GM23338 (cell line): ENCODE results near the gene ICA1L. TPM values are rescaled to one million over a fixed set of nuclear protein-coding genes. Genes with fewer than 3 reads are reported as not detected.
A peak's percentile ranks its signal among the peaks of the same experiment; 100 is the strongest.
"Not testable (repeated sequence)": the region's sequence is repeated elsewhere in the genome, so short reads cannot be mapped to it uniquely, and the experiment has no call there.

Experiments
- ATAC-seq: fragments of 200-7000 bp; cut with Tn5 transposase; 3 replicates; pipeline ENCODE4 v1.9.1; 2020
- DNase-seq: peaks from one replicate; pipeline ENCODE4 v3.0.0-alpha.2; 2015; ENCODE audit warnings: low spot score
- H2AFZ ChIP-seq: fragments of 200-600 bp; sonication (generic); 2 replicates; pipeline ENCODE4 v1.8.0; 2016; ENCODE audit warnings: antibody characterized with exemption, mild to moderate bottlenecking, moderate library complexity
- H3F3A ChIP-seq: fragments of 200-600 bp; sonication (generic); replicated peaks from 2 replicates; pipeline ENCODE4 v1.8.0; 2017; ENCODE audit warnings: antibody characterized with exemption, mixed run types, low read depth
- H3K27ac ChIP-seq: fragments of 200-600 bp; sonication (generic); 2 replicates; pipeline ENCODE4 v1.6.1; 2016; ENCODE audit warnings: low read depth
- H3K27me3 ChIP-seq: fragments of 200-600 bp; sonication (generic); 2 replicates; pipeline ENCODE4 v1.8.0; 2016; ENCODE audit warnings: mild to moderate bottlenecking, mixed run types, moderate library complexity; ENCODE audit not compliant: insufficient read depth
- H3K36me3 ChIP-seq: fragments of 200-600 bp; sonication (generic); 2 replicates; pipeline ENCODE4 v1.8.0; 2016; ENCODE audit warnings: mild to moderate bottlenecking; ENCODE audit not compliant: insufficient read depth
- H3K4me1 ChIP-seq: fragments of 200-600 bp; sonication (generic); 2 replicates; pipeline ENCODE4 v1.8.0; 2016; ENCODE audit warnings: mild to moderate bottlenecking, moderate library complexity; ENCODE audit not compliant: insufficient read depth
- H3K4me2 ChIP-seq: fragments of 200-600 bp; sonication (generic); 2 replicates; pipeline ENCODE4 v1.7.1; 2017; ENCODE audit warnings: mixed run types
- H3K4me3 ChIP-seq: fragments of 200-600 bp; sonication (generic); 2 replicates; pipeline ENCODE4 v1.6.1; 2016; ENCODE audit warnings: mixed run types
- H3K79me2 ChIP-seq: fragments of 200-600 bp; sonication (generic); replicated peaks from 2 replicates; pipeline ENCODE4 v1.8.0; 2017; ENCODE audit warnings: mild to moderate bottlenecking; ENCODE audit not compliant: insufficient read depth
- H3K9me2 ChIP-seq: fragments of 200-600 bp; sonication (generic); 2 replicates; pipeline ENCODE4 v1.8.0; 2017; ENCODE audit not compliant: insufficient read depth
- H4K20me1 ChIP-seq: fragments of 200-600 bp; sonication (generic); replicated peaks from 2 replicates; pipeline ENCODE4 v1.8.0; 2017; ENCODE audit warnings: mild to moderate bottlenecking; ENCODE audit not compliant: insufficient read depth
- H3K27ac Mint-ChIP-seq: 2 replicates; pipeline ENCODE4 v1.8.0; 2020; ENCODE audit warnings: inconsistent platforms, mild to moderate bottlenecking, moderate library complexity, mixed read lengths
- H3K27me3 Mint-ChIP-seq: 3 replicates; pipeline ENCODE4 v1.8.0; 2022; ENCODE audit warnings: low read depth, mild to moderate bottlenecking, moderate library complexity, mixed read lengths, inconsistent platforms; ENCODE audit not compliant: insufficient read depth, poor library complexity
- H3K36me3 Mint-ChIP-seq: 3 replicates; pipeline ENCODE4 v1.8.0; 2021; ENCODE audit warnings: low read depth, mild to moderate bottlenecking, inconsistent platforms, moderate library complexity, mixed read lengths
- H3K4me1 Mint-ChIP-seq: 3 replicates; pipeline ENCODE4 v1.8.0; 2020; ENCODE audit warnings: mild to moderate bottlenecking, inconsistent platforms, mixed read lengths
- H3K4me3 Mint-ChIP-seq: 3 replicates; pipeline ENCODE4 v1.8.0; 2021; ENCODE audit warnings: moderate library complexity, mild to moderate bottlenecking, inconsistent platforms, mixed read lengths
- H3K9me3 Mint-ChIP-seq: 3 replicates; pipeline ENCODE4 v1.8.0; 2020; ENCODE audit warnings: moderate library complexity, mild to moderate bottlenecking, inconsistent platforms, mixed read lengths
- EZH2 ChIP-seq: fragments of 200-600 bp; sonication (generic); IDR thresholded peaks from one replicate; pipeline ENCODE4 v1.8.0; 2017; ENCODE audit warnings: antibody characterized with exemption, mild to moderate bottlenecking, low read depth; ENCODE audit not compliant: unreplicated experiment
- STAT1 ChIP-seq: IDR thresholded peaks from one replicate; pipeline ENCODE4 v1.6.1; 2016; ENCODE audit warnings: antibody characterized with exemption; ENCODE audit not compliant: unreplicated experiment
- ZNF114 ChIP-seq: fragments of 250-450 bp; sonication (Bioruptor Pico); IDR thresholded peaks from 2 replicates; pipeline ENCODE4 v1.5.0; 2020; ENCODE audit warnings: mild to moderate bottlenecking, moderate library complexity
- ZNF331 ChIP-seq: fragments of 250-450 bp; sonication (Bioruptor Pico); IDR thresholded peaks from 2 replicates; pipeline ENCODE4 v1.5.0; 2020; ENCODE audit warnings: low read depth, mild to moderate bottlenecking, moderate library complexity
- polyA plus RNA-seq: library from polyadenylated mRNA; unstranded; fragments of >200 nt; fragmentation: Nextera tagmentation; extraction: Ambion mirVana; gene quantifications from 2 replicates; pipeline ENCODE4 v1.2.1, GENCODE V29; 2016
- total RNA-seq: library from RNA; depleted of rRNA; stranded (reverse); fragments of >200 nt; shearing (Covaris generic); gene quantifications from 2 replicates; pipeline ENCODE4 v1.2.3, GENCODE V29; 2014
- TF ChIP-seq, protein P1 (sequence below), 2 experiments: fragments of 200-600 bp in 1 of 2; sonication (generic) in 1 of 2; conservative IDR thresholded peaks; 2 replicates each; pipeline versions ENCODE4 v1.5.1 to v1.6.1; 2016 to 2017; ENCODE audit warnings: antibody characterized with exemption in 2 of 2, low read depth in 2 of 2, mild to moderate bottlenecking in 2 of 2, moderate library complexity in 1 of 2
- TF ChIP-seq, protein P2 (sequence below): IDR thresholded peaks from one replicate; pipeline ENCODE4 v1.6.1; 2018; ENCODE audit warnings: antibody characterized with exemption; ENCODE audit not compliant: unreplicated experiment

ICA1L gene
- total and polyA plus RNA-seq, 2 experiments from 2014 or later, result 1.6 to 7.2 TPM

DNA sequence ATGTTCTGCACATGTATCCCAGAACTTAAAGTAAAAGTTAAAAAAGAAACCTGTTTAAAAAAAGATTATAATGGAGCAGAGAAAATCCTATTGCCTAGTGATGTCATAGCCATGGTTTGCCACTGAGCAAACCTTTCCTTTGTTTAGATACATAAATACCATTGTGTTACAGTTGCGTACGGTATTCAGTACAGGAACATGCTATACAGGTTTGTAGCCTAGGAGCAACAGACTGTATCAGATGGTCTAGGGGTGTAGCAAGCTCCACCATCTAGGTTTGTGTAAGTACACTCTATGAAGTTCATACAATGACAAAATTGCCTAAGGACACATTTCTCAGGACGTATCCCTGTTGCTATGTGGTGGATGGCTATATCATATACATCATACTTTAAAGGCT lies 13.0 kb downstream of the ICA1L start:
- Histone ChIP-seq H3K4me1 (no peaks in the 10 kb centered on the region), H3K4me3 (no peak overlapping the region), H3K4me2 (no peak overlapping the region), H3K27me3 (no peaks in the 10 kb centered on the region), H2AFZ (no peak overlapping the region), H3K36me3 (no peaks in the 10 kb centered on the region), H3K9me2 (no peaks in the 10 kb centered on the region), H3K79me2 (no peaks in the 10 kb centered on the region), H3K27ac (no peak overlapping the region), H4K20me1 (no peaks in the 10 kb centered on the region), H3F3A (no peaks in the 10 kb centered on the region)
- H3K4me3 Mint-ChIP-seq, result no peak overlapping the region
- no peak for ATAC-seq
- no peaks in the 10 kb centered on the region for H3K4me1 Mint-ChIP-seq
- no peak overlapping the region for H3K27ac Mint-ChIP-seq
- no peak for DNase-seq
- no peaks in the 10 kb centered on the region for H3K36me3 Mint-ChIP-seq
- peaks cover 12% of the 10 kb centered on the region; the same call in 1 of the 3 replicates for H3K9me3 Mint-ChIP-seq
- H3K27me3 Mint-ChIP-seq, result peaks cover 9% of the 10 kb centered on the region
- TF ChIP-seq, protein P1, sequence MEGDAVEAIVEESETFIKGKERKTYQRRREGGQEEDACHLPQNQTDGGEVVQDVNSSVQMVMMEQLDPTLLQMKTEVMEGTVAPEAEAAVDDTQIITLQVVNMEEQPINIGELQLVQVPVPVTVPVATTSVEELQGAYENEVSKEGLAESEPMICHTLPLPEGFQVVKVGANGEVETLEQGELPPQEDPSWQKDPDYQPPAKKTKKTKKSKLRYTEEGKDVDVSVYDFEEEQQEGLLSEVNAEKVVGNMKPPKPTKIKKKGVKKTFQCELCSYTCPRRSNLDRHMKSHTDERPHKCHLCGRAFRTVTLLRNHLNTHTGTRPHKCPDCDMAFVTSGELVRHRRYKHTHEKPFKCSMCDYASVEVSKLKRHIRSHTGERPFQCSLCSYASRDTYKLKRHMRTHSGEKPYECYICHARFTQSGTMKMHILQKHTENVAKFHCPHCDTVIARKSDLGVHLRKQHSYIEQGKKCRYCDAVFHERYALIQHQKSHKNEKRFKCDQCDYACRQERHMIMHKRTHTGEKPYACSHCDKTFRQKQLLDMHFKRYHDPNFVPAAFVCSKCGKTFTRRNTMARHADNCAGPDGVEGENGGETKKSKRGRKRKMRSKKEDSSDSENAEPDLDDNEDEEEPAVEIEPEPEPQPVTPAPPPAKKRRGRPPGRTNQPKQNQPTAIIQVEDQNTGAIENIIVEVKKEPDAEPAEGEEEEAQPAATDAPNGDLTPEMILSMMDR (conservative IDR thresholded peaks at IDR 0.05; ENCODE audit: low read depth in 2 of 2), result no peak
- TF ChIP-seq STAT1 (no peak), ZNF114 (CRISPR knock-in tag) (no peak), EZH2 (no peak), ZNF331 (no peak)
- TF ChIP-seq, protein P2, sequence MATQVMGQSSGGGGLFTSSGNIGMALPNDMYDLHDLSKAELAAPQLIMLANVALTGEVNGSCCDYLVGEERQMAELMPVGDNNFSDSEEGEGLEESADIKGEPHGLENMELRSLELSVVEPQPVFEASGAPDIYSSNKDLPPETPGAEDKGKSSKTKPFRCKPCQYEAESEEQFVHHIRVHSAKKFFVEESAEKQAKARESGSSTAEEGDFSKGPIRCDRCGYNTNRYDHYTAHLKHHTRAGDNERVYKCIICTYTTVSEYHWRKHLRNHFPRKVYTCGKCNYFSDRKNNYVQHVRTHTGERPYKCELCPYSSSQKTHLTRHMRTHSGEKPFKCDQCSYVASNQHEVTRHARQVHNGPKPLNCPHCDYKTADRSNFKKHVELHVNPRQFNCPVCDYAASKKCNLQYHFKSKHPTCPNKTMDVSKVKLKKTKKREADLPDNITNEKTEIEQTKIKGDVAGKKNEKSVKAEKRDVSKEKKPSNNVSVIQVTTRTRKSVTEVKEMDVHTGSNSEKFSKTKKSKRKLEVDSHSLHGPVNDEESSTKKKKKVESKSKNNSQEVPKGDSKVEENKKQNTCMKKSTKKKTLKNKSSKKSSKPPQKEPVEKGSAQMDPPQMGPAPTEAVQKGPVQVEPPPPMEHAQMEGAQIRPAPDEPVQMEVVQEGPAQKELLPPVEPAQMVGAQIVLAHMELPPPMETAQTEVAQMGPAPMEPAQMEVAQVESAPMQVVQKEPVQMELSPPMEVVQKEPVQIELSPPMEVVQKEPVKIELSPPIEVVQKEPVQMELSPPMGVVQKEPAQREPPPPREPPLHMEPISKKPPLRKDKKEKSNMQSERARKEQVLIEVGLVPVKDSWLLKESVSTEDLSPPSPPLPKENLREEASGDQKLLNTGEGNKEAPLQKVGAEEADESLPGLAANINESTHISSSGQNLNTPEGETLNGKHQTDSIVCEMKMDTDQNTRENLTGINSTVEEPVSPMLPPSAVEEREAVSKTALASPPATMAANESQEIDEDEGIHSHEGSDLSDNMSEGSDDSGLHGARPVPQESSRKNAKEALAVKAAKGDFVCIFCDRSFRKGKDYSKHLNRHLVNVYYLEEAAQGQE, result no peak

DNA sequence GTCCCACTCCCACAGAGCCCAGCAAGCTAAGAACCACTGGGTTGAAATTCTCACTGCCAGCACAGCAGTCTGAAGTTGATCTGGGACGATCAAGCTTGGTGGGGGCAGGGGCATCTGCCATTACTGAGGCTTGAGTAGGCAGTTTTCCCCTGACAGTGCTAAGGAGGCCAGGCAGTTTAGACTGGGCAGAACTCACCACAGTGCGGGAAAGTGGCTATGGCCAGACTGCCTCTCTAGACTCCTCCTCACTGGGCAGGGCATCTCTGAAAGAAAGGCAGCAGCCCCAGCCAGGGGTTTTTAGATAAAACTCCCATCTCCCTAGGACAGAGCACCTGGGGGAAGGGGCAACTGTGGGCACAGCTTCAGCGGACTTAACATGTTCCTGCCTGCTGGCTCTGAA lies 22.2 kb downstream of the ICA1L start:
- H3K9me3 Mint-ChIP-seq, H3K4me2 ChIP-seq, H3K4me1 Mint-ChIP-seq, H3K36me3 ChIP-seq, H3K36me3 Mint-ChIP-seq, H3F3A ChIP-seq, H3K27me3 Mint-ChIP-seq, DNase-seq, H4K20me1 ChIP-seq, H3K27me3 ChIP-seq, H3K9me2 ChIP-seq, H3K27ac ChIP-seq, H3K27ac Mint-ChIP-seq, H3K4me3 Mint-ChIP-seq, H2AFZ ChIP-seq, H3K4me1 ChIP-seq, H3K79me2 ChIP-seq, H3K4me3 ChIP-seq: not testable (repeated sequence)
- ATAC-seq, result peak; percentile 49
